Measurements from ENCODE around the gene NEK8.

GRCh38 chr17:28741358-28742349, 13.1 kb downstream of the NEK8 start:
- no peak for TF ChIP-seq EP300 (IDR thresholded peaks at IDR 0.05)
- no peak for TF ChIP-seq CTCF (IDR thresholded peaks at IDR 0.05)
